Muscle of leg (tissue), 11 donors: ENCODE results near the gene CLCN7. TPM values are rescaled to one million over a fixed set of nuclear protein-coding genes. Genes with fewer than 3 reads are reported as not detected.
A peak's percentile ranks its signal among the peaks of the same experiment; 100 is the strongest.

Experiments
- DNase-seq: peaks from one replicate; pipeline ENCODE4 v3.0.0; 2013
- H3K27ac ChIP-seq: one replicate; pipeline ENCODE4 v1.5.1; 2013; ENCODE audit warnings: mild to moderate bottlenecking, low read length, control low read depth
- H3K27me3 ChIP-seq: one replicate; pipeline ENCODE4 v1.6.1; 2013; ENCODE audit warnings: low read length; ENCODE audit not compliant: control insufficient read depth, insufficient read depth
- H3K36me3 ChIP-seq: one replicate; pipeline ENCODE4 v1.6.1; 2013; ENCODE audit warnings: low read length; ENCODE audit not compliant: control insufficient read depth, insufficient read depth
- H3K4me1 ChIP-seq: one replicate; pipeline ENCODE4 v1.6.1; 2013; ENCODE audit warnings: low read length; ENCODE audit not compliant: control insufficient read depth, insufficient read depth
- H3K4me3 ChIP-seq: one replicate; pipeline ENCODE4 v1.5.1; 2013; ENCODE audit warnings: low read length, control low read depth
- H3K9me3 ChIP-seq: replicated peaks from 2 replicates; pipeline ENCODE4 v1.6.1; 2013; ENCODE audit warnings: low read depth, low read length; ENCODE audit not compliant: control insufficient read depth
- WGBS: methylation state at CpG from one replicate; pipeline ENCODE4 v1.1.5; 2013; ENCODE audit warnings: missing lambda C conversion rate; ENCODE audit not compliant: insufficient coverage; 5-methylcytosine and 5-hydroxymethylcytosine counted together
- polyA plus RNA-seq, 8 donors: library from polyadenylated mRNA; unstranded; fragments of 120-200 nt; gene quantifications; one replicate each; pipeline versions ENCODE4 v1.2.1 to v1.2.3, GENCODE V29; 2013; ENCODE audit warnings: inconsistent platforms in 1 of 8, low replicate concordance in 1 of 8; ENCODE audit not compliant: insufficient read length in 8 of 8, insufficient read depth in 1 of 8
- total RNA-seq: library from RNA; stranded (reverse); fragments of 120-200 nt; gene quantifications from one replicate; pipeline ENCODE4 v1.2.4, GENCODE V29; 2013

The CLCN7 gene
- total and polyA plus RNA-seq, 9 donors, result 18.8 to 43.3 (median 31.1) TPM

GRCh38 chr16:1464196-1464893 is 10.5 kb downstream of the CLCN7 start:
- Histone ChIP-seq H3K4me1 (no peaks in the 10 kb centered on the region), H3K4me3 (no peak overlapping the region), H3K27ac (no peak overlapping the region), H3K27me3 (no peaks in the 10 kb centered on the region), H3K36me3 (peaks cover 18% of the 10 kb centered on the region), H3K9me3 (no peaks in the 10 kb centered on the region)
- DNase-seq, result no peak
- WGBS, result 93% methylated on average over 35 of the region's 41 CpGs

GRCh38 chr16:1461146-1461545 is 13.7 kb downstream of the CLCN7 start:
- 61% methylated on average over 14 of the region's 24 CpGs for WGBS
- Histone ChIP-seq H3K4me3 (no peak overlapping the region), H3K27me3 (no peaks in the 10 kb centered on the region), H3K9me3 (no peaks in the 10 kb centered on the region), H3K36me3 (peaks cover 41% of the 10 kb centered on the region), H3K4me1 (peaks cover 2% of the 10 kb centered on the region), H3K27ac (no peak overlapping the region)
- DNase-seq, result no peak

DNA sequence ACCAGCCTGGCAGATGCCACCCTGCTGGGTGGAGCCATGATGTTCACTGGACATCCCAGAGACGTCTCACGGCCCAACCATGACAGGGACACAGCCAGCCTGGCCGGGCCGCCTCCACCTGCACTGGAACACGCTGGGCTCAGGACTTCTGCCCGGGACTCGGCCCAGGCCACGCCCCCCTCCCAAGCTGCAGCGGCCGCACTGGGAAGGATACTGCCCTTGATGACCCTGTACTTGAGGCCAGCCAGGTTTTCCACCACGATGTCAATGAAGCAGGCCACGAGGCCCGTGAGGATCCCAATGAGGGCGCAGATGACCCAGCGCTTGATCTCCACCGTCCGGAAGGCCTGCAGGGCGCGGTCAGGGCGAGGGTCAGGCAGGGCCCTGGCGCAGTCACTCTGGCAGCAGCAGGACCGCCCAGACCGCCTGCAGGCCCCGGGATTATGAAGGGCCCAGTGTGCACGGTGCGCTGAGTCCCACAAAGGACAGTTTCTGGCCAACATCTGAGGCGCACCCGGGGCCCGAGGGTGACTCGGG is 14.2 kb downstream of the CLCN7 start:
- H3K4me1 ChIP-seq, result peaks cover 2% of the 10 kb centered on the region
- H3K27me3 ChIP-seq, result no peaks in the 10 kb centered on the region
- no peak overlapping the region for H3K27ac ChIP-seq
- H3K36me3 ChIP-seq, result peaks cover 46% of the 10 kb centered on the region
- H3K9me3 ChIP-seq, result no peaks in the 10 kb centered on the region
- no peak overlapping the region for H3K4me3 ChIP-seq
- DNase-seq, result no peak
- WGBS, result 80% methylated on average over 30 of the region's 30 CpGs

DNA sequence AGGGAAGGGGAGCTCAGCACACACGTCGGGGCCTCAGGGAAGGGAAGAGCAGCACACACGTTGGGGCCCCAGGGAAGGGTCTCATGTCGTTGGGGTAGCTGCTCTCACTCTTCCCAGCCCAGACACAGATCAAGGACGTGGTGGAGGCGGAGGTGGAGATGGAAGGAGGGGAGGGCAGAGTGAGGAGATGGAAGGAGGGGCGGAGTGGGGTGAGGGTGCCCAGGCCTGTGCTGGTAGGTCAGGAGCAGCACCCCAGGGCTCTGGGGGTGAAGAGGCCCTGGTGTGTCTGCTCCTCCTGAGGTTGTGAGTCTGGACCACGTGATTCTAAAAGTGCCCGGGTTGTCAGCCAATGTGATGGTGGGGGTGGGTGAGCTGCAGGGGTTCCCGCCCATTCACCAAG is 14.9 kb downstream of the CLCN7 start:
- 70% methylated on average over 5 of the region's 10 CpGs for WGBS
- Histone ChIP-seq H3K27me3 (no peaks in the 10 kb centered on the region), H3K4me1 (peaks cover 2% of the 10 kb centered on the region), H3K4me3 (no peak overlapping the region), H3K27ac (no peak overlapping the region), H3K9me3 (no peaks in the 10 kb centered on the region), H3K36me3 (peaks cover 53% of the 10 kb centered on the region)
- no peak for DNase-seq

DNA sequence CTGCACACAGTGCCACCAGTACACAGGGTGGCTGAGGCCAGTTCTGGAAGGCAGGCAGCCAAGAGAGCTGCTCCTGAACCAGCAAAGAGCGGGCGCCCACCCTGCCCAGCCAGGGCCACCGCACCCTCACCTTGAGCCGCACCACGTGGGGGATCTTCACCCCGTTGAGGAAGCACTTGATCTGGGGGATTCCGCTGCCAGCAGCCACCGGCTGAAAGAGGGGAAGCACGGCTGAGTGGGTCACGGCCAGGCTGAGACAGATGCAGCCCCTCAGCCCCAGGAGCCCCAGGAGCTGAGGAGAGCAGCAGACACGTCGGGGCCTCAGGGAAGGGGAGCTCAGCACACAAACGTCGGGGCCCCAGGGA is 15.9 kb downstream of the CLCN7 start:
- no peaks in the 10 kb centered on the region for H3K27me3 ChIP-seq
- no peaks in the 10 kb centered on the region for H3K9me3 ChIP-seq
- WGBS, result 62% methylated on average over 14 of the region's 14 CpGs
- peaks cover 2% of the 10 kb centered on the region for H3K4me1 ChIP-seq
- no peak overlapping the region for H3K4me3 ChIP-seq
- no peak for DNase-seq
- H3K27ac ChIP-seq, result no peak overlapping the region
- H3K36me3 ChIP-seq, result peaks cover 60% of the 10 kb centered on the region

GRCh38 chr16:1458336-1458976 is 16.4 kb downstream of the CLCN7 start:
- H3K4me3 ChIP-seq, result no peak overlapping the region
- DNase-seq, result no peak
- no peaks in the 10 kb centered on the region for H3K9me3 ChIP-seq
- peaks cover 2% of the 10 kb centered on the region for H3K4me1 ChIP-seq
- H3K27ac ChIP-seq, result peak overlapping the region; percentile 29
- WGBS, result 95% methylated on average over 18 of the region's 26 CpGs
- H3K36me3 ChIP-seq, result peaks cover 65% of the 10 kb centered on the region
- H3K27me3 ChIP-seq, result no peaks in the 10 kb centered on the region

DNA sequence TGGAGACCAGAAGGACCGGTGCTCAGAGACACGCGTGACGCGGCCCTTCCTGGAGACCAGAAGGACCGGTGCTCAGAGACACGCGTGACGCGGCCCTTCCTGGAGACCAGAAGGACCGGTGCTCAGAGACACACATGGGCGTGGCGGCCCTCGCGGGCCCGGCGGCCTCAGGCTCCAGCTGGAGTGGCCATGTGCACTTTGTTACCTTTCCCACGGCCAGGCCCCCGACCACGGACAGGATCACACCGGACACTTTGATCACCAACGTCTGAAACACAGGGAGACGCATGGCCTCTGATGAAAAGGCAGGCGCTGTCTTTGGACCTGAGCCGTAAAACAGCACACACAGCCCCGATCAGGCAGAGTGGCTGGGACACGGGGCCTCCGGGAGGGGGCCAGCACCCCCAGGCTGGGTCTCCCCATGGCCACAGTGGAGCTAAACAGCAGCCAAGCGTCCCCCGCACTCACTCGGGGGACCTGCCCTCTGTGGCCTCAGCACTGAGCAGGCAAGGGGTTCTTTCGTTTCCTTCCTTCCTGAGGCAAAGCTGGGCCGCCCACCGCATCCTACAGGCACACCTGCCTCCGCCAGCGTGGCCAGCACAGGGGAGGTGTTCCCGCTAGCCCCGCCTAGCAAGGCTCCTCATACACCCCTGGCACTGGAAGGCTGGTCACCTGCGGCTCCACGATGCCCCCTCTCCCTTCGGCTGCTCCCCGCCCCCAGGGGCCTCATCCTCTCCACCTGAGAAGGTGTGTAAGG is 17.2 kb downstream of the CLCN7 start:
- no peaks in the 10 kb centered on the region for H3K27me3 ChIP-seq
- H3K4me3 ChIP-seq, result no peak overlapping the region
- no peak for DNase-seq
- no peaks in the 10 kb centered on the region for H3K9me3 ChIP-seq
- H3K4me1 ChIP-seq, result peaks cover 2% of the 10 kb centered on the region
- H3K27ac ChIP-seq, result no peak overlapping the region
- H3K36me3 ChIP-seq, result peaks cover 66% of the 10 kb centered on the region
- WGBS, result 86% methylated on average over 36 of the region's 42 CpGs

GRCh38 chr16:1456951-1457350 is 17.9 kb downstream of the CLCN7 start:
- WGBS, result 87% methylated on average over 15 of the region's 16 CpGs
- no peak for DNase-seq
- Histone ChIP-seq H3K9me3 (no peaks in the 10 kb centered on the region), H3K36me3 (peaks cover 71% of the 10 kb centered on the region), H3K4me3 (no peak overlapping the region), H3K27me3 (no peaks in the 10 kb centered on the region), H3K27ac (no peak overlapping the region), H3K4me1 (peaks cover 2% of the 10 kb centered on the region)

DNA sequence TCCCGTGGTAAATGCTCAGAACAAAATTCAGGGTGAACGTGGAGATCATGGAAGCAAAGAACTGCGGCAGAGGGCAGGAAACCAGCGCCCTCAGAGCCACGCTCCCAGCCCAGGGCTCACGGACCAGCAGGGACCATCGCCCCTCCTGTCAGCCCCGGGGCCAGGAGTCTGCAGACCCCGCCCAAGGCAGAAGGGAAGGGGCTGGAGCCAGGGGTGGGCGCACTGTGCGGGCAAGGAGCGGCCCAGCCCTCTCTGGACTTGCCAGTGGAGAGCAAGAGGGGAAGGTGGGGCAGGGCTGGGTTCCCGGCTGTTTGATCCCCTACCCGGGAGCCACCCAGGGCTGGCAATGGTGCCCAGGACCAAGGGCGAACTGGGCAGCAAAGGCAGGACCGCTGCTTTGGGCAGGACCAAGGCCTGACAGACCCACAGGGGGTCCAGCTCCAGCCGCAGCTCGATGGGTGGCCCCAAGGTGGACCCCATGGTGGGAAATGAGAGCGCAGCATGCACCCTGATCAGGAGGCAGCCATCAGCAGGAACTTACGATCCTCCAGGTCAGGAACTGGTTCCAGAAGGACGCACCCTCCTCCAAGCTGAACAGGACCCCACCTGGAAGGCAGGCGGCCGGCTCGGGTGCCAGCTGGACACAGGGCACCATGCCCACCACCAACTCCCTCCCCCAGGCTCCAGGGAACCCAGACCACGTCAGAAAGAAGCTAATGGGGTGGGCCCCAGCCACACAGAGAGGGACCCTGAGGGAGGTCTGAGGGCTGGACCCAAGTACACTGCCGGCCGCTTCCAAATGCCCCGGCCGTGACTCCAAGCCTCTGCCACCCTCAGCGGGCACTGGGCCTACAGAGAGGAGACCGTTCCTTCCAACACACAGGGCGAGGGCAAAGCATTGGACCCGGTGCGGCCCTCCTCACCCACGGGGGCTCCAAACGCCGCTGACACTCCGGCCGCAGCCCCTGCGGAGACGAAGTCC is 19.3 kb downstream of the CLCN7 start:
- peaks cover 2% of the 10 kb centered on the region for H3K4me1 ChIP-seq
- DNase-seq, result no peak
- H3K9me3 ChIP-seq, result no peaks in the 10 kb centered on the region
- H3K4me3 ChIP-seq, result no peak overlapping the region
- 94% methylated on average over 40 of the region's 41 CpGs for WGBS
- no peaks in the 10 kb centered on the region for H3K27me3 ChIP-seq
- peaks cover 78% of the 10 kb centered on the region for H3K36me3 ChIP-seq
- H3K27ac ChIP-seq, result no peak overlapping the region
